ENCODE data around the gene TFDP1. TPM values are rescaled to one million over a fixed set of nuclear protein-coding genes. Genes with fewer than 3 reads are reported as not detected.

TFDP1 gene
- polyA plus RNA-seq, 1 donor, result 68.0 TPM

GRCh38 chr13:113651511-113652403 lies 67.2 kb downstream of the TFDP1 start:
- no peak overlapping the region for H3K27ac ChIP-seq (ENCODE audit: low read length)
- H3K9me3 ChIP-seq (ENCODE audit: control insufficient read depth, low read depth, low read length), result peaks cover 5% of the 10 kb centered on the region
- no peaks in the 10 kb centered on the region for H3K27me3 ChIP-seq (ENCODE audit: control insufficient read depth, insufficient read depth, low read length)
- no peak for DNase-seq
- no peaks in the 10 kb centered on the region for H3K4me1 ChIP-seq (ENCODE audit: control insufficient read depth, insufficient read depth, low read length)
- WGBS (ENCODE audit: insufficient coverage, low lambda C conversion rate), result no CpG with 5 or more reads among the region's 37 CpGs
- H3K4me3 ChIP-seq (ENCODE audit: low read length), result no peak overlapping the region
- no peaks in the 10 kb centered on the region for H3K36me3 ChIP-seq (ENCODE audit: control insufficient read depth, insufficient read depth, low read length)

GRCh38 chr13:113652404-113653263 lies 68.1 kb downstream of the TFDP1 start:
- Histone ChIP-seq H3K9me3 (ENCODE audit: control insufficient read depth, low read depth, low read length) (peaks cover 3% of the 10 kb centered on the region), H3K27ac (ENCODE audit: low read length) (no peak overlapping the region), H3K4me3 (ENCODE audit: low read length) (no peak overlapping the region), H3K4me1 (ENCODE audit: control insufficient read depth, insufficient read depth, low read length) (peaks cover 3% of the 10 kb centered on the region), H3K27me3 (ENCODE audit: control insufficient read depth, insufficient read depth, low read length) (no peaks in the 10 kb centered on the region), H3K36me3 (ENCODE audit: control insufficient read depth, insufficient read depth, low read length) (no peaks in the 10 kb centered on the region)
- no CpG with 5 or more reads among the region's 24 CpGs for WGBS (ENCODE audit: insufficient coverage, low lambda C conversion rate)
- DNase-seq, result no peak

- Histone ChIP-seq H3K27me3 (ENCODE audit: control insufficient read depth, insufficient read depth, low read length) (no peaks in the 10 kb centered on the region), H3K36me3 (ENCODE audit: control insufficient read depth, insufficient read depth, low read length) (no peaks in the 10 kb centered on the region), H3K4me1 (ENCODE audit: control insufficient read depth, insufficient read depth, low read length) (peaks cover 3% of the 10 kb centered on the region), H3K27ac (ENCODE audit: low read length) (no peak overlapping the region), H3K4me3 (ENCODE audit: low read length) (no peak overlapping the region), H3K9me3 (ENCODE audit: control insufficient read depth, low read depth, low read length) (peaks cover 3% of the 10 kb centered on the region)
- no CpG with 5 or more reads among the region's 24 CpGs for WGBS (ENCODE audit: insufficient coverage, low lambda C conversion rate)
- DNase-seq, result peak in 1 of 2 donors; percentile 17
These were observed 69.0 kb downstream of the TFDP1 start for GRCh38 chr13:113653264-113654174.

- H3K4me1 ChIP-seq (ENCODE audit: control insufficient read depth, insufficient read depth, low read length), result peaks cover 3% of the 10 kb centered on the region
- DNase-seq, result no peak
- no peaks in the 10 kb centered on the region for H3K27me3 ChIP-seq (ENCODE audit: control insufficient read depth, insufficient read depth, low read length)
- 64% methylated on average over 3 of the region's 9 CpGs for WGBS (ENCODE audit: insufficient coverage, low lambda C conversion rate)
- H3K36me3 ChIP-seq (ENCODE audit: control insufficient read depth, insufficient read depth, low read length), result no peaks in the 10 kb centered on the region
- H3K9me3 ChIP-seq (ENCODE audit: control insufficient read depth, low read depth, low read length), result peaks cover 3% of the 10 kb centered on the region
- H3K4me3 ChIP-seq (ENCODE audit: low read length), result no peak overlapping the region
- no peak overlapping the region for H3K27ac ChIP-seq (ENCODE audit: low read length)
These were observed 69.6 kb downstream of the TFDP1 start for GRCh38 chr13:113654175-113654560.

GRCh38 chr13:113654591-113655345 lies 70.2 kb downstream of the TFDP1 start:
- Histone ChIP-seq H3K4me3 (ENCODE audit: low read length) (no peak overlapping the region), H3K27ac (ENCODE audit: low read length) (no peak overlapping the region), H3K9me3 (ENCODE audit: control insufficient read depth, low read depth, low read length) (peaks cover 3% of the 10 kb centered on the region), H3K4me1 (ENCODE audit: control insufficient read depth, insufficient read depth, low read length) (peaks cover 3% of the 10 kb centered on the region), H3K36me3 (ENCODE audit: control insufficient read depth, insufficient read depth, low read length) (no peaks in the 10 kb centered on the region), H3K27me3 (ENCODE audit: control insufficient read depth, insufficient read depth, low read length) (no peaks in the 10 kb centered on the region)
- no peak for DNase-seq
- no CpG with 5 or more reads among the region's 39 CpGs for WGBS (ENCODE audit: insufficient coverage, low lambda C conversion rate)

GRCh38 chr13:113655346-113656002 lies 70.9 kb downstream of the TFDP1 start:
- no CpG with 5 or more reads among the region's 15 CpGs for WGBS (ENCODE audit: insufficient coverage, low lambda C conversion rate)
- Histone ChIP-seq H3K9me3 (ENCODE audit: control insufficient read depth, low read depth, low read length) (peaks cover 3% of the 10 kb centered on the region), H3K27ac (ENCODE audit: low read length) (no peak overlapping the region), H3K4me3 (ENCODE audit: low read length) (no peak overlapping the region), H3K36me3 (ENCODE audit: control insufficient read depth, insufficient read depth, low read length) (no peaks in the 10 kb centered on the region), H3K4me1 (ENCODE audit: control insufficient read depth, insufficient read depth, low read length) (peaks cover 3% of the 10 kb centered on the region), H3K27me3 (ENCODE audit: control insufficient read depth, insufficient read depth, low read length) (no peaks in the 10 kb centered on the region)
- no peak for DNase-seq

- no peak for DNase-seq
- Histone ChIP-seq H3K27me3 (ENCODE audit: control insufficient read depth, insufficient read depth, low read length) (no peaks in the 10 kb centered on the region), H3K27ac (ENCODE audit: low read length) (no peak overlapping the region), H3K36me3 (ENCODE audit: control insufficient read depth, insufficient read depth, low read length) (no peaks in the 10 kb centered on the region), H3K4me3 (ENCODE audit: low read length) (no peak overlapping the region), H3K4me1 (ENCODE audit: control insufficient read depth, insufficient read depth, low read length) (peaks cover 3% of the 10 kb centered on the region), H3K9me3 (ENCODE audit: control insufficient read depth, low read depth, low read length) (peaks cover 3% of the 10 kb centered on the region)
- WGBS (ENCODE audit: insufficient coverage, low lambda C conversion rate), result no CpG with 5 or more reads among the region's 25 CpGs
These were observed 71.5 kb downstream of the TFDP1 start for GRCh38 chr13:113656003-113656588.

- peaks cover 3% of the 10 kb centered on the region for H3K4me1 ChIP-seq (ENCODE audit: control insufficient read depth, insufficient read depth, low read length)
- no CpG with 5 or more reads among the region's 42 CpGs for WGBS (ENCODE audit: insufficient coverage, low lambda C conversion rate)
- H3K36me3 ChIP-seq (ENCODE audit: control insufficient read depth, insufficient read depth, low read length), result no peaks in the 10 kb centered on the region
- H3K27ac ChIP-seq (ENCODE audit: low read length), result no peak overlapping the region
- no peaks in the 10 kb centered on the region for H3K27me3 ChIP-seq (ENCODE audit: control insufficient read depth, insufficient read depth, low read length)
- no peak overlapping the region for H3K4me3 ChIP-seq (ENCODE audit: low read length)
- DNase-seq, result no peak
- H3K9me3 ChIP-seq (ENCODE audit: control insufficient read depth, low read depth, low read length), result no peaks in the 10 kb centered on the region
These were observed 72.5 kb downstream of the TFDP1 start for GRCh38 chr13:113656831-113657671.
